Fibroblast of lung (primary cell): ENCODE data around the gene ISLR2. TPM values are rescaled to one million over a fixed set of nuclear protein-coding genes. Genes with fewer than 3 reads are reported as not detected.
"Not testable (repeated sequence)": the region's sequence is repeated elsewhere in the genome, so short reads cannot be mapped to it uniquely, and the experiment has no call there.

Source experiments
- DNase-seq, 2 donors: peaks; one replicate each; pipeline versions ENCODE4 v3.0.0 to v3.0.0-alpha.2; 2010; ENCODE audit warnings: low read depth in 2 of 2
- H2AFZ ChIP-seq: 2 replicates; pipeline ENCODE4 v1.5.1; 2012; ENCODE audit warnings: low read length, control low read depth, inconsistent platforms
- H3K27ac ChIP-seq: 2 replicates; pipeline ENCODE4 v1.5.1; 2011; ENCODE audit warnings: low read length, control low read depth; ENCODE audit not compliant: insufficient read depth
- H3K27me3 ChIP-seq: 2 replicates; pipeline ENCODE4 v1.5.1; 2011; ENCODE audit warnings: mild to moderate bottlenecking, low read length; ENCODE audit not compliant: control insufficient read depth, insufficient read depth
- H3K36me3 ChIP-seq: 2 replicates; pipeline ENCODE4 v1.5.1; 2011; ENCODE audit warnings: low read length; ENCODE audit not compliant: control insufficient read depth, insufficient read depth
- H3K4me1 ChIP-seq: 2 replicates; pipeline ENCODE4 v1.5.1; 2011; ENCODE audit warnings: low read length; ENCODE audit not compliant: control insufficient read depth, insufficient read depth; ENCODE audit errors: extremely low read depth
- H3K4me2 ChIP-seq: 2 replicates; pipeline ENCODE4 v1.5.1; 2011; ENCODE audit warnings: low read length, control low read depth; ENCODE audit not compliant: insufficient read depth; ENCODE audit errors: extremely low read depth
- H3K4me3 ChIP-seq, 4 experiments: fragments of 200-600 bp in 1 of 4; sonication (generic) in 1 of 4; replicated peaks in 1 of 4; 2 replicates each; pipeline ENCODE4 v1.5.1; 2011 to 2016; ENCODE audit warnings: low read length in 4 of 4, low read depth in 3 of 4, mild to moderate bottlenecking in 3 of 4, control low read depth in 2 of 4, inconsistent platforms in 1 of 4, mixed read lengths in 1 of 4; ENCODE audit not compliant: insufficient read depth in 1 of 4; ENCODE audit errors: control extremely low read depth in 1 of 4
- H3K79me2 ChIP-seq: 2 replicates; pipeline ENCODE4 v1.5.1; 2012; ENCODE audit warnings: mild to moderate bottlenecking, low read length, inconsistent platforms; ENCODE audit not compliant: control insufficient read depth, insufficient read depth
- H3K9ac ChIP-seq: 2 replicates; pipeline ENCODE4 v1.5.1; 2011; ENCODE audit warnings: mild to moderate bottlenecking, low read length, control low read depth; ENCODE audit not compliant: insufficient read depth
- H3K9me3 ChIP-seq: 2 replicates; pipeline ENCODE4 v1.5.1; 2012; ENCODE audit warnings: low read depth, low read length; ENCODE audit not compliant: control insufficient read depth, insufficient read depth
- H4K20me1 ChIP-seq: 2 replicates; pipeline ENCODE4 v1.5.1; 2011; ENCODE audit warnings: low read length; ENCODE audit not compliant: control insufficient read depth, insufficient read depth; ENCODE audit errors: extremely low read depth
- EZH2 ChIP-seq: IDR thresholded peaks from 2 replicates; pipeline ENCODE4 v1.5.1; 2012; ENCODE audit warnings: low read length, control low read depth, mild to moderate bottlenecking; ENCODE audit errors: missing control alignments
- polyA minus RNA-seq: library from RNA; depleted of rRNA, polyadenylated mRNA; stranded (reverse); fragments of >200 nt; gene quantifications from 2 replicates; pipeline ENCODE4 v1.2.3, GENCODE V29; 2011; ENCODE audit warnings: low replicate concordance
- polyA plus RNA-seq, 2 donors: library from polyadenylated mRNA; depleted of rRNA in 1 of 2; stranded (reverse) in 1 of 2; unstranded in 1 of 2; fragments of >200 nt; gene quantifications; 2 replicates each; pipeline ENCODE4 v1.2.1, GENCODE V29; 2011 to 2012; ENCODE audit warnings: missing spikeins in 1 of 2
- total RNA-seq: library from RNA; depleted of rRNA; stranded (reverse); fragments of >200 nt; gene quantifications from 2 replicates; pipeline ENCODE4 v1.2.1, GENCODE V29; 2014
- TF ChIP-seq, protein P1 (sequence below), 2 donors: IDR thresholded peaks in 1 of 2; conservative IDR thresholded peaks in 1 of 2; 1 replicate in 1 of 2; 2 replicates in 1 of 2; pipeline ENCODE4 v1.5.1; 2011 to 2012; ENCODE audit warnings: low read length in 2 of 2, control low read depth in 1 of 2, inconsistent platforms in 1 of 2, low read depth in 1 of 2, mild to moderate bottlenecking in 1 of 2

Gene ISLR2, protein sequence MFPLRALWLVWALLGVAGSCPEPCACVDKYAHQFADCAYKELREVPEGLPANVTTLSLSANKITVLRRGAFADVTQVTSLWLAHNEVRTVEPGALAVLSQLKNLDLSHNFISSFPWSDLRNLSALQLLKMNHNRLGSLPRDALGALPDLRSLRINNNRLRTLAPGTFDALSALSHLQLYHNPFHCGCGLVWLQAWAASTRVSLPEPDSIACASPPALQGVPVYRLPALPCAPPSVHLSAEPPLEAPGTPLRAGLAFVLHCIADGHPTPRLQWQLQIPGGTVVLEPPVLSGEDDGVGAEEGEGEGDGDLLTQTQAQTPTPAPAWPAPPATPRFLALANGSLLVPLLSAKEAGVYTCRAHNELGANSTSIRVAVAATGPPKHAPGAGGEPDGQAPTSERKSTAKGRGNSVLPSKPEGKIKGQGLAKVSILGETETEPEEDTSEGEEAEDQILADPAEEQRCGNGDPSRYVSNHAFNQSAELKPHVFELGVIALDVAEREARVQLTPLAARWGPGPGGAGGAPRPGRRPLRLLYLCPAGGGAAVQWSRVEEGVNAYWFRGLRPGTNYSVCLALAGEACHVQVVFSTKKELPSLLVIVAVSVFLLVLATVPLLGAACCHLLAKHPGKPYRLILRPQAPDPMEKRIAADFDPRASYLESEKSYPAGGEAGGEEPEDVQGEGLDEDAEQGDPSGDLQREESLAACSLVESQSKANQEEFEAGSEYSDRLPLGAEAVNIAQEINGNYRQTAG
- not detected in 2 replicates for total RNA-seq
- polyA plus RNA-seq = not detected in 2 replicates
- polyA plus RNA-seq (2012) = not detected in 2 replicates
- polyA minus RNA-seq = not detected in 2 replicates

DNA sequence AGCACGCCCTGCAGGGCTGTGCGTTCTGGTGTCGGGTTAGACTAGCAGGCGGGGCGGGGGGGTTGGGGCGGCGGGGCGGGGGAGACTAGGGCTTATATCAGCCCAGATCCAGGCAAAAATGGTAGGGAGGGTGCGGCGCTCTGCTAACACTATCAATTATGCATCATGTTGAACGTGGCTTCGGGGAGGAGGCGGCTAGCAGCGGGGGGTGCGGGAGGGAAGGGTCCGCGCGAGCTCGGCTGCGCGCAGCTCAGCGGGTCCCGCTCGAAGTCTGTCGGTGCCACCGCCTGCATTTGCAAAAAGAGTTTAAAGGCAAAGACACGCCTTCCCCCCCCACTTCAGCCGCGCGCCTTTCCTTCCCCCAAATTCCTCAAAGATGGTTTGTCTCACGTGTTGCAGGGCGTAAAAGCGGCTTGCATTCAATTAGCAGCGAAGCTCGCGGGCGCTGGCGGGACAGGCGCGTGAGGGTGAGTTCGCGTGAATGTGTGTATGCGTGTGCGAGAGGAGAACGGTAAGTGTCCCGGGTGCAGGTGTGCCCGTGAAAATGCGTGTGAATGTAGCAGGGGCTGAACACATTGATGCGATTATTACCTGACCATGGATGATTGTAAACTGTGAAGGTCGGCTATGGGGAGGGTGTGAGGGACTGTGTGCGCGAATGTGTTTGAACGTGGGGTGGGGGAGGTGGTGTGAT is at the start of gene ISLR2:
Gene ISLR2 (plus strand): TSS at position 432 of the 694 bp plus-strand sequence. CDS start 2,169 bp downstream, outside the sequence.
- Histone ChIP-seq H3K4me2 (no peak within 1 kb of the TSS), H2AFZ (no peak within 1 kb of the TSS), H3K36me3 (no peaks in the 10 kb centered on the region), H3K9me3 (no peaks in the 10 kb centered on the region), H3K79me2 (no peaks in the 10 kb centered on the region), H3K27me3 (peaks cover 74% of the 10 kb centered on the region), H3K27ac (no peak within 1 kb of the TSS), H4K20me1 (no peaks in the 10 kb centered on the region), H3K4me3 (no peak within 1 kb of the TSS), H3K9ac (no peak within 1 kb of the TSS), H3K4me1 (no peaks in the 10 kb centered on the region)
- DNase-seq = peak in 1 of 2 donors; percentile 18
- peak; percentile 93 for TF ChIP-seq EZH2
- TF ChIP-seq, protein P1, sequence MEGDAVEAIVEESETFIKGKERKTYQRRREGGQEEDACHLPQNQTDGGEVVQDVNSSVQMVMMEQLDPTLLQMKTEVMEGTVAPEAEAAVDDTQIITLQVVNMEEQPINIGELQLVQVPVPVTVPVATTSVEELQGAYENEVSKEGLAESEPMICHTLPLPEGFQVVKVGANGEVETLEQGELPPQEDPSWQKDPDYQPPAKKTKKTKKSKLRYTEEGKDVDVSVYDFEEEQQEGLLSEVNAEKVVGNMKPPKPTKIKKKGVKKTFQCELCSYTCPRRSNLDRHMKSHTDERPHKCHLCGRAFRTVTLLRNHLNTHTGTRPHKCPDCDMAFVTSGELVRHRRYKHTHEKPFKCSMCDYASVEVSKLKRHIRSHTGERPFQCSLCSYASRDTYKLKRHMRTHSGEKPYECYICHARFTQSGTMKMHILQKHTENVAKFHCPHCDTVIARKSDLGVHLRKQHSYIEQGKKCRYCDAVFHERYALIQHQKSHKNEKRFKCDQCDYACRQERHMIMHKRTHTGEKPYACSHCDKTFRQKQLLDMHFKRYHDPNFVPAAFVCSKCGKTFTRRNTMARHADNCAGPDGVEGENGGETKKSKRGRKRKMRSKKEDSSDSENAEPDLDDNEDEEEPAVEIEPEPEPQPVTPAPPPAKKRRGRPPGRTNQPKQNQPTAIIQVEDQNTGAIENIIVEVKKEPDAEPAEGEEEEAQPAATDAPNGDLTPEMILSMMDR (conservative IDR thresholded peaks at IDR 0.05 in 1 of 2, IDR thresholded peaks at IDR 0.05 in 1 of 2; ENCODE audit: low read depth in 1 of 2, low read length in 2 of 2) = no peak

DNA sequence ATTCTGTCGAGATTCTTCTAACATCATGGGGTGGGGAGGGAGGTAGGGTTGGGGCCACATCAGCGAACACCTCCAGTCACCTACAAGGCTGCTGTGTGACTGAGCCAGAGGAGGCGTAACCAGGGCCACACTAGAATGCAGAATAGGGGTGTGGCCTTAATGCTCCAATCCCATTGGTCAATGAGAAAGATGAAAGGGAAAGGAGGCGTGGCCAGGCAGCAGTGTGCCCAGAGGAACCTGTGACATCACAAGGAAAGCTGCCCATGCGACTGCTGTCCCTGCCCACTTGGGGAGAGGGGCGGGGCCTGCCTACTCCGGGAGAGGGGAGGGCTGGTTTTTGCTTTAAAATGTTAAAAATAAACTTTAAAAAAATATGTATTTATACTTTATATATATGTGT is 47.9 kb upstream of the ISLR2 start, which contains the start of gene GOLGA6A:
Gene GOLGA6A (minus strand): TSS at position 101 of the 400 bp plus-strand sequence. CDS start 41 bp downstream, at position 60.
- H3K9ac ChIP-seq = not testable (repeated sequence)

DNA sequence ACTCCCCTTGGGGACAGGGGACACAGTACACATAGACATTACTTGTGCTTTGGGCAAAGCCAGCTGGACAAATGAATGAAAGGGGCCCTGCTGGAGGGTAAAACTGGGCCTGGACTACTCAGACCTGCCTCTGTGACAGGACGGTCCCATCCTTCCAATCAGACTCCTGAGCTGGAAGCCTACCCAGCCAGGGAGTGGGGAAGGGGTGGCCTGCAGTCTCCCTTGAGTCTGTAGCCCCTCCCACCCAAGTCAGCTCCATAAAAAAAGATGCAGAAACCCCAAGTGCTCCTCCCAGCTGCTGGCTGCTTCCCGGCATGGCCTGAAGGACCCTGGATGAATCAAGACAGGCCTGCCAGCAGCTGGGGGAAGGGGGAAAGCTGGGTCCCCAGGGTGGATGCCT is 35.8 kb upstream of the ISLR2 start:
- not testable (repeated sequence) for H3K4me1 ChIP-seq, H3K9ac ChIP-seq, H3K4me3 ChIP-seq, H3K79me2 ChIP-seq, H4K20me1 ChIP-seq, DNase-seq, H2AFZ ChIP-seq, H3K27ac ChIP-seq, H3K27me3 ChIP-seq, H3K9me3 ChIP-seq, H3K4me2 ChIP-seq, H3K36me3 ChIP-seq

More for the DNA sequence above, 47.9 kb upstream of the ISLR2 start, which contains the start of gene GOLGA6A:
- not testable (repeated sequence) for H3K4me1 ChIP-seq, H3K36me3 ChIP-seq, H3K9me3 ChIP-seq, DNase-seq, H4K20me1 ChIP-seq, H3K4me2 ChIP-seq, H3K27me3 ChIP-seq, H3K27ac ChIP-seq, H2AFZ ChIP-seq, H3K4me3 ChIP-seq, H3K79me2 ChIP-seq

DNA sequence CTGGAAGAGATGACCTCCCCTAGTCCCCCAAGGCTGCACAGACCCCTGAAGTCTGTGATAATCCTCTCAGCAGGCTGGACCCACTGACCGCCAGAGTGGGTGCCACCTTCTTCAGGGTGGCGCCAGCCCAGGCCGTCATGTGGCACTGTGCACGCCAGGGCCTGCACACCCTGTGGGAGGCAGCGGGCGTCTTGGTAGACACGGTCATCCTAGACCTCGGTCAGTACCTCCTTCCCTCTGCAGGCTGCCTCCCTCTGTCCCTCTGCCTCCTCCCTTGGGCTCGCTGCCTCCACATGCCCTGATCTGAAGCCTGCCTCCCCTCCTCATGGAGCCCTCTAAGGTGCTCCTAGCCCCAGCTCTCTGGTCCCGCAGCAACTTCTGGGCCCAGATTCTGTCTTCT is 34.8 kb upstream of the ISLR2 start:
- not testable (repeated sequence) for H3K27me3 ChIP-seq, H4K20me1 ChIP-seq, H3K4me3 ChIP-seq, H3K36me3 ChIP-seq, H3K4me2 ChIP-seq, H2AFZ ChIP-seq, H3K9me3 ChIP-seq, DNase-seq, H3K4me1 ChIP-seq, H3K79me2 ChIP-seq, H3K27ac ChIP-seq, H3K9ac ChIP-seq

DNA sequence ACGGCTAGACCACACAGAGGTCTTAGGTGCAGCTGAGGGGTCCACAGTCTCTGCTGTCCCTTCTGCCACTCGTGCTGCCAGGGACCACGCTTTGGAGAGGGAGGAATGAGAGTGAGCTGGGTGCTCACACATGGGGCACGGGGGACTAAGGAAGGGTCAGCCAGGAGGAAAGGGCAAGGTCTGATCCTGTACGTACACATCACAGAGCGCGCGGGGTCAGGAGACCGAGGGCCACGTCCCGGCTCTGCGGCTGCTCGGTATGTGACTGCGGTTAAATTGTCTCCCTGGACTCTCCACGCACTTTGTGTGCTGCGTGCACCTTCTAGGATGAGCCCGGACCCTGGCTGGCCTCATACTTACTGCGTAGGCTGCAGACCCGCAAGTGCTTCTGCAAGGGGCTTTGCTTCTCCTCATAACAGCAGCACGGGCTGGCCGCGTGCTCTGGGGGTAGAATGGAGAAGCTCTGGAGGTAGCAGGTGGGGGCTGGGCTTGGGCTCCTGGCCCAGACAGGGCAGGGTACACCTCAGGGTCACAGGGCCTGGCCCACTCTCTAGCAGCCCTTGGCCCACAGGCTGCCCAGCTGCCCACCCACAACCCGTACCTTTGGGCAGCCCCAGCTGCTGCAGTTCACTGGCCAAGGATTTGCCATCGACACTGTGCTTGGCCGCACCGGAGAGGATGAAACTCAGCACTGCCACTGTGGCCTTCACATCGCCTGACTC is 33.5 kb upstream of the ISLR2 start:
- not testable (repeated sequence) for H3K9ac ChIP-seq, H2AFZ ChIP-seq, DNase-seq, H3K4me3 ChIP-seq, H3K9me3 ChIP-seq, H3K27me3 ChIP-seq, H3K79me2 ChIP-seq, H3K27ac ChIP-seq, H3K4me2 ChIP-seq, H3K4me1 ChIP-seq, H4K20me1 ChIP-seq, H3K36me3 ChIP-seq
